Transverse colon (tissue), 4 donors: Measurements from ENCODE around the gene OR4B1.
A peak's percentile ranks its signal among the peaks of the same experiment; 100 is the strongest.

Source experiments
- CTCF ChIP-seq, 5 experiments: fragments of 200-600 bp in 3 of 5; fragments of 450-650 bp in 2 of 5; sonication (generic) in 3 of 5; IDR thresholded peaks; 1 replicate in 2 of 5; 2 replicates in 3 of 5; pipeline ENCODE4 v1.5.1; 2016 to 2017; ENCODE audit warnings: antibody characterized with exemption in 5 of 5, inconsistent platforms in 3 of 5, mild to moderate bottlenecking in 2 of 5, moderate library complexity in 1 of 5
- POLR2AphosphoS5 ChIP-seq, 3 donors: sonication (generic); formaldehyde crosslinking; IDR thresholded peaks; one replicate each; pipeline ENCODE4 v1.6.1; 2016; ENCODE audit warnings: antibody characterized with exemption in 3 of 3

DNA sequence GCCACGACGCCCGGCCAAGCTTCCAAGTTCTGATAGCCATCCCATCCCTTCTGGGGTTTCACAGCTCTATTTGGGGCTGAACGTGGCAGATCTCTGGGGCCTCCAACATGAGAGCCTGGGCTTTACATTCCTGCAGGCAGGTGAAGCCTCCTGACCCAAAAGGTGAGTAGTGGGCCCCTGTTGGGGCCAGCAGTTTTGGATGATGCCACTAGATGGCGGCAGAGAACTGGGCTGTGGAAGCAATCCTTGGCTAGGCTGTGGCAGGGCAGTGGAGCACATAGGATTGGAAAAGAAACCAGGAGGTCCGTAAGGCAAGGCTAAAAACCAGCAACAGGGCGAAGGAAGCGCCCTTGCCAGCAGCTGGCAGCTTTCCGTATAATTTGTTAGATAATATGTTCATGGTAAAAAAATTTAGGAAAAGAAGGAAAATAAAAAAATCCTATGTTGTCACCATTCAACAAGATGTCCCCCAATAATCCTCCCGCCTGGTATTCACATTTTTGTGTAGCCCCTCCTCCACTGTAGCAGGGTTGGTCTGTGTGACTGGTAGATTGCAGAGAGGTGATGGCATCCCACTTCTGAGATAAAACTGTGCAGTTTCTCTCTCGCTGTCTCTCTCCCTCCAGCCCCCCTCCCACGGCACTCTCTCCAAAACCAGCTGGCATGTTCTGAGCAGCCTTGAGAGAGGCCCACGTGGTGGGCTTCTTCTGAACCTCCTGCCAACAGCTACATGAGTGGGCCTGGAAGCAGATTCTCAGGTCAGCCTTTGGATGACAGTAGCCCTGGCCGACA, 43.6 kb upstream of the OR4B1 start:
- TF ChIP-seq CTCF (IDR thresholded peaks at IDR 0.05): peak; percentile 71 to 88 (median 79)
- TF ChIP-seq POLR2AphosphoS5 (IDR thresholded peaks at IDR 0.05): no peak
